ENCODE measurements around the gene C1QTNF4.

The C1QTNF4 gene

GRCh38 chr11:47592970-47593369 is 1.2 kb downstream of the C1QTNF4 start:
- no peak for DNase-seq (ENCODE audit: low read depth)

- no peak for DNase-seq (ENCODE audit: low read depth)
Observed at GRCh38 chr11:47592251-47592650, 2.0 kb downstream of the C1QTNF4 start.

GRCh38 chr11:47591764-47592163 is 2.4 kb downstream of the C1QTNF4 start:
- DNase-seq (ENCODE audit: low read depth) = no peak

- no peak for DNase-seq (ENCODE audit: low read depth)
Observed at GRCh38 chr11:47589977-47590861, 4.0 kb downstream of the C1QTNF4 start.

GRCh38 chr11:47589584-47589976 is 4.6 kb downstream of the C1QTNF4 start:
- no peak for DNase-seq (ENCODE audit: low read depth)

GRCh38 chr11:47589118-47589517 is 5.1 kb downstream of the C1QTNF4 start:
- no peak for DNase-seq (ENCODE audit: low read depth)

- DNase-seq (ENCODE audit: low read depth) = no peak
Observed at GRCh38 chr11:47587723-47588326, 6.4 kb downstream of the C1QTNF4 start.

GRCh38 chr11:47587039-47587716 is 7.0 kb downstream of the C1QTNF4 start:
- DNase-seq (ENCODE audit: low read depth) = no peak

- peak; percentile 23 for DNase-seq (ENCODE audit: low read depth)
Observed at GRCh38 chr11:47586098-47586855, 7.9 kb downstream of the C1QTNF4 start, which contains the start of gene FAM180B. TSS of gene FAM180B (plus strand) at chr11:47586678. CDS start at chr11:47586769, 91 bp downstream.

GRCh38 chr11:47583844-47584243 is 10.4 kb downstream of the C1QTNF4 start:
- DNase-seq (ENCODE audit: low read depth) = no peak

GRCh38 chr11:47578524-47579494 is 15.4 kb downstream of the C1QTNF4 start, which contains the start of the genes KBTBD4 and NDUFS3:
TSS of gene KBTBD4 (minus strand) at chr11:47578970. CDS start at chr11:47578951, 19 bp downstream.
TSS of gene NDUFS3 (plus strand) at chr11:47579074. CDS start at chr11:47579092, 18 bp downstream.
- DNase-seq (ENCODE audit: low read depth) = peak; percentile 85

- no peak for DNase-seq (ENCODE audit: low read depth)
Observed at GRCh38 chr11:47577460-47578041, 16.7 kb downstream of the C1QTNF4 start.

GRCh38 chr11:47573321-47573720 is 20.9 kb downstream of the C1QTNF4 start:
- DNase-seq (ENCODE audit: low read depth) = no peak

- no peak for DNase-seq (ENCODE audit: low read depth)
Observed at GRCh38 chr11:47572715-47573255, 21.4 kb downstream of the C1QTNF4 start.

- peak; percentile 21 for DNase-seq (ENCODE audit: low read depth)
Observed at GRCh38 chr11:47571895-47572294, 22.3 kb downstream of the C1QTNF4 start.

GRCh38 chr11:47571357-47571729 is 22.9 kb downstream of the C1QTNF4 start:
- DNase-seq (ENCODE audit: low read depth) = no peak

GRCh38 chr11:47570651-47571356 is 23.4 kb downstream of the C1QTNF4 start:
- peak; percentile 19 for DNase-seq (ENCODE audit: low read depth)

GRCh38 chr11:47569646-47570045 is 24.6 kb downstream of the C1QTNF4 start:
- no peak for DNase-seq (ENCODE audit: low read depth)

GRCh38 chr11:47566149-47566698 is 28.0 kb downstream of the C1QTNF4 start:
- DNase-seq (ENCODE audit: low read depth) = no peak
